ENCODE data around the gene FSTL5. TPM values are rescaled to one million over a fixed set of nuclear protein-coding genes. Genes with fewer than 3 reads are reported as not detected.

FSTL5 gene
- total RNA-seq, 1 experiment from 2014 or later, result not detected

DNA sequence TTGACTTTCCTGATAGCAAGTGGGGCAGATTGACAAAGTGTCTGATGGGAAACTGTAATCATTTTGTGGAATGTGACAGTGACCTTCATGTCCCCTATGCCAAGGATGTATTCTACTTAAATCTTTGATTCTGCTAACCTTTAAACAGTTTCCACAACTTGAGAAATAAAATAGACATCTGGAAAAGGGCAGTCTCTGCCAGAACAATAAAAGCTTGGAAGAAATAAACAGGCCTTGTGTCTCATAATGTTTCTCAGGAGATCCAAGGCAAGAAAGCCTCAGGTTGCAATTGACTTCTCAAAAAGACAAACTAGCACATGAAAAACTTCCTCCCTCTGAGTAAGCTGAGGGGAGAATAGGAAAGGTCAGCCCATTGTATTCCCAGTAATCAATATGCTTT, 174.9 kb downstream of the FSTL5 start (continued):
- TF ChIP-seq CBX3 (IDR thresholded peaks at IDR 0.05; ENCODE audit: low read depth) (no peak), ZNF274 (IDR thresholded peaks at IDR 0.05; ENCODE audit: low read depth, low read length) (no peak), SIN3A (IDR thresholded peaks at IDR 0.05; ENCODE audit: low read depth) (no peak), RAD21 (IDR thresholded peaks at IDR 0.05; ENCODE audit: low read depth) (no peak), EGR1 (IDR thresholded peaks at IDR 0.05; ENCODE audit: low read depth) (no peak)
- TF ChIP-seq, protein P1, sequence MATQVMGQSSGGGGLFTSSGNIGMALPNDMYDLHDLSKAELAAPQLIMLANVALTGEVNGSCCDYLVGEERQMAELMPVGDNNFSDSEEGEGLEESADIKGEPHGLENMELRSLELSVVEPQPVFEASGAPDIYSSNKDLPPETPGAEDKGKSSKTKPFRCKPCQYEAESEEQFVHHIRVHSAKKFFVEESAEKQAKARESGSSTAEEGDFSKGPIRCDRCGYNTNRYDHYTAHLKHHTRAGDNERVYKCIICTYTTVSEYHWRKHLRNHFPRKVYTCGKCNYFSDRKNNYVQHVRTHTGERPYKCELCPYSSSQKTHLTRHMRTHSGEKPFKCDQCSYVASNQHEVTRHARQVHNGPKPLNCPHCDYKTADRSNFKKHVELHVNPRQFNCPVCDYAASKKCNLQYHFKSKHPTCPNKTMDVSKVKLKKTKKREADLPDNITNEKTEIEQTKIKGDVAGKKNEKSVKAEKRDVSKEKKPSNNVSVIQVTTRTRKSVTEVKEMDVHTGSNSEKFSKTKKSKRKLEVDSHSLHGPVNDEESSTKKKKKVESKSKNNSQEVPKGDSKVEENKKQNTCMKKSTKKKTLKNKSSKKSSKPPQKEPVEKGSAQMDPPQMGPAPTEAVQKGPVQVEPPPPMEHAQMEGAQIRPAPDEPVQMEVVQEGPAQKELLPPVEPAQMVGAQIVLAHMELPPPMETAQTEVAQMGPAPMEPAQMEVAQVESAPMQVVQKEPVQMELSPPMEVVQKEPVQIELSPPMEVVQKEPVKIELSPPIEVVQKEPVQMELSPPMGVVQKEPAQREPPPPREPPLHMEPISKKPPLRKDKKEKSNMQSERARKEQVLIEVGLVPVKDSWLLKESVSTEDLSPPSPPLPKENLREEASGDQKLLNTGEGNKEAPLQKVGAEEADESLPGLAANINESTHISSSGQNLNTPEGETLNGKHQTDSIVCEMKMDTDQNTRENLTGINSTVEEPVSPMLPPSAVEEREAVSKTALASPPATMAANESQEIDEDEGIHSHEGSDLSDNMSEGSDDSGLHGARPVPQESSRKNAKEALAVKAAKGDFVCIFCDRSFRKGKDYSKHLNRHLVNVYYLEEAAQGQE (IDR thresholded peaks at IDR 0.05; ENCODE audit: low read depth), result no peak

DNA sequence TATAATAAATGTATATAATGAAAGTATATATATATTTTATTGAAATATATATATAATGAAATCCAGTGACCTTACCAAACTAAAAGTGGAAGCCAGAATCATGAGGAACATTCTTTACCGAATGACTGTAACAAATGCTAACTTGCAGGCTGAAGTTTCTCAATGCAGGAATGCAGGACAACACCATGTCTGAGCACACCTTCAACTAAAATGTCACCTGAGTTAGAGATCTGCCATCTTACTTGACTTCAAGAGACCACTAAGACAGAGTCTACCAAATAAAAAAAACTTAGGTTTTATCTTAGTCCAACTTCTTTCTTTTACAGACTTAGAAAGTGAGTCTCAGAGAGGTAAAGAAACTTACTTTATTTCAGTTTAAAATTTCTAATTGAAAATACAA, 176.2 kb downstream of the FSTL5 start:
- Histone ChIP-seq H3K9ac (ENCODE audit: low read length) (no peak overlapping the region), H3K27me3 (ENCODE audit: insufficient read depth, low read length) (no peaks in the 10 kb centered on the region), H4K20me1 (ENCODE audit: insufficient read depth) (no peaks in the 10 kb centered on the region), H2AFZ (ENCODE audit: low read depth, low read length, poor library complexity, severe bottlenecking) (peak overlapping the region; percentile 82), H3K79me2 (ENCODE audit: insufficient read depth, low read length) (no peaks in the 10 kb centered on the region), H3K27ac (ENCODE audit: low read depth, low read length) (no peak overlapping the region), H3K4me3 (replicated peaks in 1 of 2; ENCODE audit: low read depth in 1 of 2, low read length in 2 of 2) (no peak overlapping the region), H3K9me2 (ENCODE audit: insufficient read depth) (no peaks in the 10 kb centered on the region), H3K4me1 (ENCODE audit: control insufficient read depth in 1 of 2, insufficient read depth in 2 of 2, low read length in 2 of 2) (no peaks in the 10 kb centered on the region), H3K4me2 (ENCODE audit: low read length) (no peak overlapping the region), H3K36me3 (ENCODE audit: control insufficient read depth in 1 of 2, insufficient read depth in 2 of 2, low read length in 2 of 2) (no peaks in the 10 kb centered on the region), H3K9me3 (ENCODE audit: control insufficient read depth in 1 of 2, insufficient read depth in 1 of 2, low read depth in 1 of 2, low read length in 2 of 2) (no peaks in the 10 kb centered on the region)
- BruUV-seq (replicated peaks), result no TSS peak
- RAD21 ChIA-PET (ENCODE audit: low non-redundant PET in 1 of 2, low total read pairs in 2 of 2, uncharacterized antibody in 2 of 2, unreplicated experiment in 2 of 2), result no interaction called here
- CTCF ChIA-PET, result no interaction called here
- ATAC-seq (no peak), DNase-seq (ENCODE audit: low read depth, low spot score) (no peak)
- POLR2A ChIA-PET, result no interaction called here
- TF ChIP-seq ELF1 (IDR thresholded peaks at IDR 0.05; ENCODE audit: borderline replicate concordance, low read depth) (no peak), SRF (IDR thresholded peaks at IDR 0.05; ENCODE audit: low read depth) (no peak), JUND (IDR thresholded peaks at IDR 0.05) (no peak), SP1 (IDR thresholded peaks at IDR 0.05; ENCODE audit: low read depth) (no peak), POLR2A (IDR thresholded peaks at IDR 0.05; ENCODE audit: borderline replicate concordance, extremely low read depth, insufficient read depth, insufficient read length) (no peak), ZNF274 (IDR thresholded peaks at IDR 0.05; ENCODE audit: low read depth, low read length) (no peak), FOSL1 (IDR thresholded peaks at IDR 0.05; ENCODE audit: low read depth) (no peak), CEBPB (IDR thresholded peaks at IDR 0.05; ENCODE audit: low read depth) (no peak), SIN3A (IDR thresholded peaks at IDR 0.05; ENCODE audit: low read depth) (no peak), CBX3 (IDR thresholded peaks at IDR 0.05; ENCODE audit: low read depth) (no peak), EGR1 (IDR thresholded peaks at IDR 0.05; ENCODE audit: low read depth) (no peak), EZH2phosphoT487 (IDR thresholded peaks at IDR 0.05; ENCODE audit: borderline replicate concordance) (no peak)
- TF ChIP-seq, protein P1 (IDR thresholded peaks at IDR 0.05; ENCODE audit: low read depth), result no peak
- TF ChIP-seq, protein P2, sequence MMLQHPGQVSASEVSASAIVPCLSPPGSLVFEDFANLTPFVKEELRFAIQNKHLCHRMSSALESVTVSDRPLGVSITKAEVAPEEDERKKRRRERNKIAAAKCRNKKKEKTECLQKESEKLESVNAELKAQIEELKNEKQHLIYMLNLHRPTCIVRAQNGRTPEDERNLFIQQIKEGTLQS (IDR thresholded peaks at IDR 0.05), result no peak
- TF ChIP-seq, protein P3, sequence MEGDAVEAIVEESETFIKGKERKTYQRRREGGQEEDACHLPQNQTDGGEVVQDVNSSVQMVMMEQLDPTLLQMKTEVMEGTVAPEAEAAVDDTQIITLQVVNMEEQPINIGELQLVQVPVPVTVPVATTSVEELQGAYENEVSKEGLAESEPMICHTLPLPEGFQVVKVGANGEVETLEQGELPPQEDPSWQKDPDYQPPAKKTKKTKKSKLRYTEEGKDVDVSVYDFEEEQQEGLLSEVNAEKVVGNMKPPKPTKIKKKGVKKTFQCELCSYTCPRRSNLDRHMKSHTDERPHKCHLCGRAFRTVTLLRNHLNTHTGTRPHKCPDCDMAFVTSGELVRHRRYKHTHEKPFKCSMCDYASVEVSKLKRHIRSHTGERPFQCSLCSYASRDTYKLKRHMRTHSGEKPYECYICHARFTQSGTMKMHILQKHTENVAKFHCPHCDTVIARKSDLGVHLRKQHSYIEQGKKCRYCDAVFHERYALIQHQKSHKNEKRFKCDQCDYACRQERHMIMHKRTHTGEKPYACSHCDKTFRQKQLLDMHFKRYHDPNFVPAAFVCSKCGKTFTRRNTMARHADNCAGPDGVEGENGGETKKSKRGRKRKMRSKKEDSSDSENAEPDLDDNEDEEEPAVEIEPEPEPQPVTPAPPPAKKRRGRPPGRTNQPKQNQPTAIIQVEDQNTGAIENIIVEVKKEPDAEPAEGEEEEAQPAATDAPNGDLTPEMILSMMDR (IDR thresholded peaks at IDR 0.05 in 2 of 3, conservative IDR thresholded peaks at IDR 0.05 in 1 of 3; ENCODE audit: borderline replicate concordance in 1 of 3, insufficient read depth in 1 of 3, low read depth in 2 of 3, low read length in 2 of 3), result no peak
- intact Hi-C loops (cut with micrococcal nuclease), result no loop called here
